ENCODE measurements around the gene RBM7.

GRCh38 chr11:114400216-114400914, at the start of gene RBM7, which contains the start of gene C11orf71:
- TF ChIP-seq FOXA1 (IDR thresholded peaks at IDR 0.05) (no peak), GABPA (IDR thresholded peaks at IDR 0.05 in 1 of 2, conservative IDR thresholded peaks at IDR 0.05 in 1 of 2) (peak in 1 of 2 donors; percentile 70), CTCF (IDR thresholded peaks at IDR 0.05; ENCODE audit: low read depth, low read length, missing input control) (peak; percentile 11), YY1 (IDR thresholded peaks at IDR 0.05) (peak; percentile 97), RAD21 (IDR thresholded peaks at IDR 0.05) (peak in 1 of 2 donors; percentile 5), SP1 (IDR thresholded peaks at IDR 0.05) (peak; percentile 69), TAF1 (conservative IDR thresholded peaks at IDR 0.05) (peak; percentile 84), MAX (IDR thresholded peaks at IDR 0.05) (no peak), NR2F2 (IDR thresholded peaks at IDR 0.05) (peak; percentile 86), REST (IDR thresholded peaks at IDR 0.05) (peak; percentile 93), HNF4A (conservative IDR thresholded peaks at IDR 0.05) (peak; percentile 59 to 63), ZBTB33 (IDR thresholded peaks at IDR 0.05) (peak; percentile 91)

Measured in liver (tissue), 3 donors.